ENCODE measurements around the gene ABI3BP.

ABI3BP gene

DNA sequence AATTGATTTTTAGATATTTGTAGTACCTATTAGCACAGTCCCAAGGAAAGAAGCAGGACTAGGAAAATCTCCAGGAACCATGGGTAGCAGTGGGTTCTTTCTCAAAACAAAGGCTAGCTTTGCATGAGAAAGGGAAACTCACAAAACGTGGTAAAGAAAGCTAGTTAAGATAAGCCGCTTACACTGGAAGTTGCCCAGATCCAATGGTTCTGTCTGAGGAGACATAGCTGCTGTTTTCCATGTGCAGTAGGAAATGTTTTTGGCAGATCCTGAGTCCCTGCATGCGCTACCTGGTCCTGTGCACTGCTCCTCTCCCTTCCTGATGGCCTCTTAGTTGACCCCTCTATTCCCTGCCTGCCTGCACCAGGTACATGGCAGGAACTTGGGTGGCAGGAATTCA is 223.5 kb downstream of the ABI3BP start:
- DNase-seq (ENCODE audit: low read depth) = no peak

GRCh38 chr3:100766069-100766468 is 227.2 kb downstream of the ABI3BP start:
- DNase-seq (ENCODE audit: low read depth) = no peak

DNA sequence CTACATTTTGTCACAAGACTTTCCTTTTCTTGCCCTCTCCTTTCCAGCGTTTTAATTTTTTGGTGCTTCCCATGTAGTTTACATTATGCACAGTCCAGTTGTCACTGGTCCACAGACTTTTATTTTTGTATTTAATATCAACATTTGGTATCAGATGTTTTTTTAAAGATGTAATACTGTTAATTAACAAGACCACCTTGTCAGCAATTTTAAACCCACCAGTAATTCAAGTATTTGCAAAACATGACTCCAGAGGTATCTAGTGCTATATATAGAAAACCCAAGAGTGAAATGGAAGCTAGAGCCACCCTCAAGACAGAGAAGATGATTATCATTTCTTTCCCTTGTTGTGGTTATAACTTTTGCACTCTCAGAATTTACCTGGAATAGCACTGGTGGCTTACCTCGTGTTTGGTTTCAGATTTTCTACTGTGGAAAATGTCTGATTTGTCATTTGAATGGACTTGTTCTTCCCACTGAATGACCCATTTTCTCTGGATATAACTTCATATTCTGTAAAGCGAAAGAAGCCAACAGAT is 227.7 kb downstream of the ABI3BP start:
- no peak for DNase-seq (ENCODE audit: low read depth)

GRCh38 chr3:100761951-100762350 is 231.3 kb downstream of the ABI3BP start:
- DNase-seq (ENCODE audit: low read depth) = no peak

- no peak for DNase-seq (ENCODE audit: low read depth)
Measured at GRCh38 chr3:100761211-100761942, 231.8 kb downstream of the ABI3BP start.

DNA sequence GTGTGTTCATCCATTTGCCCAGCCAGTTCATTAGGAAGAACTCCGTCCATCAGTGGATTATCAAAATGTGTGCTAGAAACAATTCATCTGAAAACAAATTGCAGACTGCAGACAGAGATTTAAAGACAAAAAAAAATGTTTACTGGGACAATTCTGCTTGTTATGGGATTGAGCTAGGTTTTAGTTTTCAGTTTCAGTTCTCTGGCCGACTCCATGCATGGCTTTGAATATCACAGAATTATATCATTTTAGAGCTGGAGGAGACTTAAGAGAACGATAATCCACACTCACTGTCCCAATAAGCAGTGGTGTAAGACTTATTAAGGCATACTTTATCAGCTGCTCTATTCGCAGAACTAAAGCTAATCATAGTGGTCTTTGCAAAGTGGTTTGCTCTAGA is 232.8 kb downstream of the ABI3BP start:
- DNase-seq (ENCODE audit: low read depth) = no peak

DNA sequence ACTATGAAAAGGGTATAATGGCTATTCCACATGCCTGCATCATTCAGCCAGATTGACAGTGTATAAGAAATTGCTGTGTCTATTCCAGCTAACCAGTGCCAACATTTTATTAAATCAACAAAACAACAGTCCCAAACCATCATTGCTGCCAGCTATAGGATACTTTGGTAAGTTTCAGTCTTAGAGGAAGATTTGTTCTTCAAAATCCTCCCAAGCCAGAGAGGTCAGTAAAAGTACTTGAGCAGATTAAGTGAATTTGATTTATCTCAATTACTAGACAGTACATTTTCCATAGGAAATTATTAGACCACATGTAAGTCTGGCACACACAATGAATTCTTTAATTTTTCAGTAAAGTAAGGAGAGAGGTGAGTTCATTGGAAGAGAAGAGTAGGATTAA is 233.3 kb downstream of the ABI3BP start:
- DNase-seq (ENCODE audit: low read depth) = no peak

DNA sequence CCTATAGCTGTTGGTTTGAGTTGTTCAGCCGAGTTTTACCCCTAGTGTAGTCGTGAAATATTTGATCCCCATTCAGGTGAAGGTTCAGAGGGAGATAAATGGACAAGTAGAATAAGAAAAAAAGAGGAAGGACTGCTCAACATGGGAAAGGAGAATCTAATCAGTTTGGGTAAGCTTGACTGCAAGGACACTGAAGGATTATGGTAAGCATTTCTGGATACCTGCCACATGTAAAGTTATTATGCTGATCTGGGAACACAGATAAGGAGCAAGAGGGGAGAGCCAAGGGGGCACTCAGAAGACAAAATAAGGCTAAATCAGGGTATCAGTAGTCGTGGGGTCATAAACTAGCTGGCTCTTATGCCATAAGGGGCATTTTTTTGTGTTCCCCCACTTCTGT is 234.1 kb downstream of the ABI3BP start:
- no peak for DNase-seq (ENCODE audit: low read depth)

- DNase-seq (ENCODE audit: low read depth) = no peak
Measured at GRCh38 chr3:100756441-100756840, 236.8 kb downstream of the ABI3BP start.

DNA sequence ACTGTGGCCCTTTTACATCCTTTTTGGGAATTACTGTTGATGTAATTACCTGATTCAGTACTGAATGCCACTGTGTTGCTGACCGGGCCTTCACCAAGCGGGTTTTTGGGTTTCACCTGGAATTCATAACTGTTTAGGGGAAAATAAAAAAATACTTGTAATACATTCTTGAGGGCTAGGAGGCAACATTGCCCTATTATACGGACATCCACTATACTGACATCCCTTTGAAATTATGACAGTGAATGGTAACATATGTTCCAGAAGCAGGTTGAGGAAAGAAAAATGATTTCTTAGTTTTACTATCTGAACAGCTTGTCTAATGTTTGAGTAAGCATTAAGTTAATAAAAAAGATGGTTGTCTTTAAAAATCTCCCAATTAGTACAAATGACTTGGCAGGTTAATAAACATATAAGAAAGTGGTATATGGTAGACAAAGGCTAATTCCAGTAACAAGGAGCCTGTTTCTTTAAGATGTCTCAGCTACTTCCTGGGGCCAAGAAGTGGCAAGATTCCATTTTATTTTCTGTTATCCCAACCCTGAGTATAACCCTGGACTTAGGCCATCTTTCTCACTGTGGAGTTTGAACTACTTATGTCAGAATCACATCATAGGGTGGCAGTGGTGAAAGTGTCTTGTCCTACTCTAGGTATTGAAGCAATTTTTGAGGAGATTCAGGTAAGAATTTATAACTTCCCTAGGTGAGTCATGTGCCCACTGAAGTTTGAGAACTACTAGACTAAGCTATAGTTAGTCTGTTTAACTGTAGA is 238.5 kb downstream of the ABI3BP start:
- no peak for DNase-seq (ENCODE audit: low read depth)

GRCh38 chr3:100753846-100754245 is 239.4 kb downstream of the ABI3BP start:
- DNase-seq (ENCODE audit: low read depth) = no peak

DNA sequence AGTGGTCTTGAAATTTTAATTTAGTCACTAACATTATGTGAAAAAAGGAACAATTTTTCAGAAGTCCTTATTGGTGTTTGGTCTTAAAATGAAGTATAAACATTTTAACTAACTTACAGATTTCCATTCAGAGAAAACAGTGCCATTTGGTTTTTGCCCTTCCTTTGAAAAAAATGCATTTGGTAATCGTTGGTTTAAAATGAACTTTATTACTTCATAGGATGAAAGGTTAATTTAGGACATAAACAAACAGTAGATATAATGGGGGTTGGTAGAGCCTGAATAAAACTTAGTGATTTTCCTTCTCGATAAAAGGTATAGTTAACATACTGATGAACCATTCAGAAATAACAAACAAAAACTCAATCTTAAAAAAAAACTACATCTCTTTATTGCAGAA is 244.3 kb downstream of the ABI3BP start:
- no peak for DNase-seq (ENCODE audit: low read depth)

GRCh38 chr3:100748220-100748619 is 245.0 kb downstream of the ABI3BP start:
- no peak for DNase-seq (ENCODE audit: low read depth)

DNA sequence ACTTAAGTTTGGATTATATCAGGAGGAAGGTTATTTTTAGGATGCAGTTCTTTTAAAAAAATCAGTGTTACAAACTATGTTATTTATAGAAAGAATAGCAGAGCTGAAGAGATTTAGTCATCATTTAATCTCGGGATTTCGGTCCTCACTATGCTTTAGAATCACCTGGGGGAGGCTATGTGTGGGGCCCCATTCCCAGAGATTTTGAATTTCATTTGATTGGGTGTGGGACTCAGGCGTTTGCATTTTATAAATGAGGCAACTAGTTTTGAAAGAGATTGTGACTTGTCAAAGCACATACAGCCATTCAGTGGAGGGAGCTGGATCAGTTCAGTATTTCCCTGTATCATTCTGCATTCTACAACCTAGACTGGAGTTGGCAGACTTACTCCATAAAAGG is 247.1 kb downstream of the ABI3BP start:
- DNase-seq (ENCODE audit: low read depth) = no peak

GRCh38 chr3:100745617-100746016 is 247.6 kb downstream of the ABI3BP start:
- DNase-seq (ENCODE audit: low read depth) = no peak

- DNase-seq (ENCODE audit: low read depth) = no peak
Measured at GRCh38 chr3:100744671-100745070, 248.6 kb downstream of the ABI3BP start.

DNA sequence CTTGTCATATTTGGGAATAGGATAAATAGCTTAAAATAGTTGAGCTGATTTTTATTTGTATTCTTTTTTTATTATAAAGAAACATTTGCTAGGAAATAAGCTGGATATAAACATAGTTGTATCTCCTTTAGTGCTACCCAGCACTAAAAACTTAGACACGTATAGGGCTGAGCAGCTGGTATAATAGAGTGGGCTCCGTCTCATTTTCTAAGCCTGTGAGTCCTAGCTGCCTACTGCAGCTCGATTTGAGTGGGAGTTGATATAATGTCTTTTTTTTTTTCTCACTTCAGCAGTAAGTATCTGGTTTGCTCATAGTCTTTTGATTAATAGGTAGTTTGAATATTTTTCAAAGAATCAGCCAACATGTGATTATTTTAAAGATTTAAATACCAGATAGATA is 249.7 kb downstream of the ABI3BP start:
- DNase-seq (ENCODE audit: low read depth) = no peak

GRCh38 chr3:100740207-100740606 is 253.0 kb downstream of the ABI3BP start:
- DNase-seq (ENCODE audit: low read depth) = no peak

- no peak for DNase-seq (ENCODE audit: low read depth)
Measured at GRCh38 chr3:100737334-100737733, 255.9 kb downstream of the ABI3BP start.

DNA sequence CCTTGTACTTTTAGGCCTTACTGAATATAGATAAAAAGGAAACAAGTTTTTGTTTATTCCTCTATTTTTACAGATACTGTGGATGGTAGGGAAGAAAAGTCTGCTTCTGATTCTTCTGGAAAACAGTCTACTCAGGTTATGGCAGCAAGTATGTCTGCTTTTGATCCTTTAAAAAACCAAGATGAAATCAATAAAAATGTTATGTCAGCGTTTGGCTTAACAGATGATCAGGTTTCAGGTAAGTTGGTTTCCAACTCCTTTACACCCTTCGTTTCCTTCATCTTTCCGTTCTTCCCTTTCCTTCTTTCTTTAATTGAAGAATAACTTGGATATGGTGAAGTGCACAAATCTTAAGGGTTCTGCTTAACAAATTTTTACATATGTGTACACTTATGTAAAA is 260.8 kb downstream of the ABI3BP start:
- DNase-seq (ENCODE audit: low read depth) = no peak

DNA sequence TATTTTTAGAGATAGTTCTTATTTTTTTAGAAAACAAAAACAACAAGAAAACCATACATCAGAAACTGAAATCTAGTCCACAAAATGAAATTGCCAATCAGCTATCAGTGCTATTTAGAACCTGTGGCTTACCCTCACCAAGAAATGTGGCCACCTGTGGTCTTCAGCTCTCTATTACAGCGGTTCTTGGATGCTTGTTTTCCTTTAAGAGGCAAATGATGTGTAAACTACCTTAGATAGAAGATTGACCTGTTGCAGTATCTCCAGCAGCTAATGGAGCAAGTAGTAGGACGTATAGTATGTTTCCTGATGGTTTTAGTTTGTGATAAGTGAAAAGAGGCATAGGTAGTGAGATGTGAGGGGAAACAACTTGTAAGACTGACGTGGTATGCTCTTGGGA is 262.7 kb downstream of the ABI3BP start:
- DNase-seq (ENCODE audit: low read depth) = no peak

DNA sequence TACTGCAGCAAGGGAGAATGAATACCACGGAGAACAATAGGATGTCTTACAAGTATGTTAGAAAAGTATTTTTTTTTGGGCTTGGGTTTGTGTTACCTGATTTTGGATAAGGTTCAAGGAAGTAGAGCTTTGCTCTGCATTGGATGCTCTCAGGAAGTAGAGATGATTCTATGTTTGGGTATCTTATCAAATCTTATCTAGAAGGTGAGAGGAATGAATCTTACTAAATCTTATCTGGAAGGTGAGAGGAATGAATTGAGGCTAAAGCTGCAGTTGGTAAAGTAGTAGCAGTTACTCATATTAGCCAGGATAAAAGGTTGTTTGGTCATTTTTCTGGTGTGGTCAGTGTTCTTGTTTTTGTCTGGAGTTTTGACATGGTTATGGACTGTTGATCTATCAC is 266.5 kb downstream of the ABI3BP start:
- no peak for DNase-seq (ENCODE audit: low read depth)

- DNase-seq (ENCODE audit: low read depth) = no peak
Measured at GRCh38 chr3:100725935-100726513, 267.2 kb downstream of the ABI3BP start.
